Measurements from ENCODE around the gene TEAD2.

DNA sequence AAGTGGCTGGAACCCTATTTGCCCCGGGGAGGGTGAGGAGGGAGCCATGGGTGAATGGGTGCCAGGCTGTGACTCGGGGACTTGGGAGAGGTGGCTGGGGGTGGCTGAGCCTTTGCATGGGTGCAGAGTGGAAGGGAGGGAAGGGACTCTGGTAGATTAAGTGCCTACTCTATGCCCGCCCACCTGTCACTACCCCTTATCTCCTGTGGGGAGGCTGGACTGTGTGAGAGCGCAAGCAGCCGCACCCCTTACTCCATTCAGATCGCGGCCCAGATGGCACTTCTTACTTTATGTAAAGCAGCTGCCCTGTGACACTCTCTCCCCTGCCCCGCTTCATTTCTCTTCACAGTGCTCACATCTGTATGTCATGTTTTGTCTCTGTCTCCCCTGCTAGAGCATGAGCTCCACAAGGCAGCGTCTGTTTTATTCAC, 28.7 kb upstream of the TEAD2 start:
- TF ChIP-seq, protein P1, sequence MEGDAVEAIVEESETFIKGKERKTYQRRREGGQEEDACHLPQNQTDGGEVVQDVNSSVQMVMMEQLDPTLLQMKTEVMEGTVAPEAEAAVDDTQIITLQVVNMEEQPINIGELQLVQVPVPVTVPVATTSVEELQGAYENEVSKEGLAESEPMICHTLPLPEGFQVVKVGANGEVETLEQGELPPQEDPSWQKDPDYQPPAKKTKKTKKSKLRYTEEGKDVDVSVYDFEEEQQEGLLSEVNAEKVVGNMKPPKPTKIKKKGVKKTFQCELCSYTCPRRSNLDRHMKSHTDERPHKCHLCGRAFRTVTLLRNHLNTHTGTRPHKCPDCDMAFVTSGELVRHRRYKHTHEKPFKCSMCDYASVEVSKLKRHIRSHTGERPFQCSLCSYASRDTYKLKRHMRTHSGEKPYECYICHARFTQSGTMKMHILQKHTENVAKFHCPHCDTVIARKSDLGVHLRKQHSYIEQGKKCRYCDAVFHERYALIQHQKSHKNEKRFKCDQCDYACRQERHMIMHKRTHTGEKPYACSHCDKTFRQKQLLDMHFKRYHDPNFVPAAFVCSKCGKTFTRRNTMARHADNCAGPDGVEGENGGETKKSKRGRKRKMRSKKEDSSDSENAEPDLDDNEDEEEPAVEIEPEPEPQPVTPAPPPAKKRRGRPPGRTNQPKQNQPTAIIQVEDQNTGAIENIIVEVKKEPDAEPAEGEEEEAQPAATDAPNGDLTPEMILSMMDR (IDR thresholded peaks at IDR 0.05; ENCODE audit: insufficient read depth, low read depth, low read length), result no peak
- no peak for TF ChIP-seq EZH2 (IDR thresholded peaks at IDR 0.05; ENCODE audit: insufficient read depth, low read length)
